RPMI8226 (cell line): ENCODE data around the gene GGTLC3.
"Not testable (repeated sequence)": the region's sequence is repeated elsewhere in the genome, so short reads cannot be mapped to it uniquely, and the experiment has no call there.

Experiments
- DNase-seq: peaks from one replicate; pipeline ENCODE4 v3.0.0-alpha.2; 2015

GGTLC3 gene

GRCh38 chr22:18512378-18512777 lies 5.6 kb downstream of the GGTLC3 start:
- not testable (repeated sequence) for DNase-seq

GRCh38 chr22:18511327-18511726 lies 6.6 kb downstream of the GGTLC3 start:
- DNase-seq, result not testable (repeated sequence)

- DNase-seq, result not testable (repeated sequence)
Measured at GRCh38 chr22:18496227-18496626, 21.7 kb downstream of the GGTLC3 start.
